Measurements from ENCODE around the gene RBM23.

RBM23 gene

DNA sequence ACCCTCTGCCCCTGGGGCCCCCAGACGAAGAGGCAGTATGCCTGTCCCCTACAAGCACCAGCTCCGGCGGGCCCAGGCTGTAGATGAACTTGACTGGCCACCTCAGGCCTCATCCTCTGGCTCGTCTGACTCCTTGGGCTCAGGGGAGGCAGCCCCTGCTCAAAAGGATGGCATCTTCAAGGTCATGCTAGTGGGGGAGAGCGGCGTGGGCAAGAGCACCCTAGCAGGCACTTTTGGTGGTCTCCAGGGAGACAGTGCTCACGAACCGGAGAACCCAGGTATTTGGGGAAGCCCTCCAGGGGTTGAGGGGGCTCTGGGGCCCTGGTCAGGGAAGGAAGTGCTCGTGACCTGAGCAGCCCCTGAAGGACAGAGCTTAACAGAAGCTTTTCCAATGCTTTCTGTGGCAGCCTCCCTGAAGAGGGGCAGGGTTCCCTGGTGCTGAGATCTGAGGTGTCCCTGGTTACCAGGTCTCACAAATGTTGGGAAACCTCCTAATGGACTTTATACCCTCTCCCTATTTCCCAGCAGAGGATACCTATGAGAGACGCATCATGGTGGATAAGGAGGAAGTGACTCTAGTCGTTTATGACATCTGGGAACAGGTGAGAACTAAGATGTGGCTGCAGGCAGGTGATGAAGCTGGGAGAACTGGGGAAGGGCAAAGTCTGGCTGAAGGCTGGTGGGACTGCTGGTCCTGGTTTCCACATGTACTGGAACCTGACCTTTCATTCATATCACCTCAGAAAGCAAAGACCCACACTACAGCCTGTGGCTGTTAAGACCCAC is 34.0 kb downstream of the RBM23 start:
- no peak for DNase-seq

- no peak for DNase-seq
Observed at GRCh38 chr14:22884076-22884737, 34.7 kb downstream of the RBM23 start.

DNA sequence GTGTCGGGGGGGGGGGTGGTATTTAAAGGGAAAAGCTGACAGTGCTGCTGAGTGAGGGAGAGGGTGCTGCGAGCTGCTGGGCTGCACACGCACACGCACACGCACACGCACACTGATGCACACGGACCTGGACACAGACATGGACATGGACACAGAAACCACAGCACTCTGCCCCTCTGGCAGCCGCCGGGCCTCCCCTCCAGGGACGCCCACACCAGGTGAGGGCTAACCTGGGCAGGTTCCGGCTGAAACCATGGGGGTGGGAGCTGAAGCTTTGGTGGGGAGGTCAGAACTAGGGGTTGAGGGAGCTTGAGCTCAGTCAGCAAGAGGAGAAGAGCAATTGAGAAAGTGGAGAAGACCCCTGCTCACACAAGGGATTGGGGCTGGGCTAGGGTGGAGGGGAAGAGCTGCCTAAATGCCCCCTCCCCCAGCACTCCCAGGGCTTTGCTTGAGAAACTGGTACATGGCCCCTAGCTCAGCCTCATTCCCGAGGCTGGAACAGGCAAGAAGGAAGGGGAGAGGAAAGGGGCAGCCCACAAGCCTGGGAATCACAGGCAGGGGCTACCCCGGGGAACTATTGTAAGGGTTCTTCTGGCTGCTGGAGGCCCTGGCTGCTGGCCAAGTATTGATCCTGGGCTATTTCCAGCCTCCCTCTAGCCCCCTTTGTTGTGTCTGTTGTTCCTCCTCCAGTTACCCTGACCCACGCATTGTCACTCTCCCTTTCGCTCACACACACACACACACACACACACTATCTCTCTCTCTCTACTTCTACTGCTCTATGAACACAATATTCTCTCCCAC is 35.6 kb downstream of the RBM23 start, which contains the start of gene REM2:
TSS of gene REM2 (plus strand) at position 50 of the 804 bp plus-strand sequence. CDS start at position 116, 66 bp downstream.
- DNase-seq: no peak

GRCh38 chr14:22882529-22883172 is 36.3 kb downstream of the RBM23 start:
- DNase-seq: no peak

GRCh38 chr14:22882064-22882463 is 36.9 kb downstream of the RBM23 start:
- DNase-seq: no peak

DNA sequence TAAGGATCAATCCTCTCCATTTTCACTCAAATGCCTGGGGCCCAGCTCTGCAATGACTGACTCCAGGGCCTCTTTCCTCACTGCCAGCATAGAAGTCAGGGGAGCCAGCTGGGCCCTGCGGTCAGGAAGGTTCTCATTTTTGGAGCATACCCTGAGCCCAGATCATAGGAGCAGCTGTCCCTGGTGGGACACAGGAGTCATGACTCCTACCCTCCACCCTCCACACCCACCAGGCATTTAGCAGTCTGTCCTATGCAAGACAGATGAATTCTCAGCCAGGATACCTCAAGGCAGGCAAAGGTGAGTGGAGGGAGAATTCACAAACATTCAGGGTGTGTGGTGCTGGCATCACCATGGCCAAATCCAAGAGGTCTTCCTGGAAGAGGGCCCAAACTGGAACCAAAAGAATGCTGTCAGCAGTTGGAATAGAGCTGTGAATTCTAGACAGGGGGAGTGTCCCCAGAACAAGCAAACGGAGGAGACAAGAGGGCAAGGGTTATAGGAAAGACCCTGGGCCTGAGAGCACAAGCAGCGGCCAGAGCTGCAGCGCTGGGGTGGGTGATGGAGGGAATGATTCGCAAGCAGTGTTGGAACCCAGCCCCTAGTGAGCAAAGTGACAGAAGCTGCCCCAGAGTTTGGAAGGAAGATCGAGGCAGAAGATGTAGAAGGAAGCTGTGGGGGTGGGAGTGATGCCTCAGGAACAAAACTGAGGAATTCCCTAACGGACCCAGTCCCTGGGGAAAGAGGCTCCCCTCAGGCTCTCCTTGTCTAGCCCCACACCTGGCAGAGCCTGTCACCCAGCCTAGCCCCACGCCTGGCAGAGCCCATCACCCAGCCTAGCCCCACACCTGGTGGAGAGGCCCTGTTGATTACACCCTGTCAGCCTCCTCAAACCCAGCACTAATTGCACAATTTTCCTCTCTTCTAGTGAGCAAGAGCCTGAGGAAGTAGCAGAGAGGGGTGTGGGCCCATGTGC is 40.4 kb downstream of the RBM23 start:
- no peak for DNase-seq

GRCh38 chr14:22877000-22877501 is 41.9 kb downstream of the RBM23 start:
- no peak for DNase-seq

DNA sequence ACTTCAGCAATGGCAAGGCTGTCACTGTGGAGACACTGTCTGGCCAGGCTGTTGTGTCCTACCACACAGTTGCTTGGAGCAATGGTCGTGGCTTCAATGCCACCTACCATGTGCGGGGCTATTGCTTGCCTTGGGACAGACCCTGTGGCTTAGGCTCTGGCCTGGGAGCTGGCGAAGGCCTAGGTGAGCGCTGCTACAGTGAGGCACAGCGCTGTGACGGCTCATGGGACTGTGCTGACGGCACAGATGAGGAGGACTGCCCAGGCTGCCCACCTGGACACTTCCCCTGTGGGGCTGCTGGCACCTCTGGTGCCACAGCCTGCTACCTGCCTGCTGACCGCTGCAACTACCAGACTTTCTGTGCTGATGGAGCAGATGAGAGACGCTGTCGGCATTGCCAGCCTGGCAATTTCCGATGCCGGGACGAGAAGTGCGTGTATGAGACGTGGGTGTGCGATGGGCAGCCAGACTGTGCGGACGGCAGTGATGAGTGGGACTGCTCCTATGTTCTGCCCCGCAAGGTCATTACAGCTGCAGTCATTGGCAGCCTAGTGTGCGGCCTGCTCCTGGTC is 43.1 kb downstream of the RBM23 start:
- no peak for DNase-seq

GRCh38 chr14:22875003-22875747 is 43.8 kb downstream of the RBM23 start:
- DNase-seq: no peak

DNA sequence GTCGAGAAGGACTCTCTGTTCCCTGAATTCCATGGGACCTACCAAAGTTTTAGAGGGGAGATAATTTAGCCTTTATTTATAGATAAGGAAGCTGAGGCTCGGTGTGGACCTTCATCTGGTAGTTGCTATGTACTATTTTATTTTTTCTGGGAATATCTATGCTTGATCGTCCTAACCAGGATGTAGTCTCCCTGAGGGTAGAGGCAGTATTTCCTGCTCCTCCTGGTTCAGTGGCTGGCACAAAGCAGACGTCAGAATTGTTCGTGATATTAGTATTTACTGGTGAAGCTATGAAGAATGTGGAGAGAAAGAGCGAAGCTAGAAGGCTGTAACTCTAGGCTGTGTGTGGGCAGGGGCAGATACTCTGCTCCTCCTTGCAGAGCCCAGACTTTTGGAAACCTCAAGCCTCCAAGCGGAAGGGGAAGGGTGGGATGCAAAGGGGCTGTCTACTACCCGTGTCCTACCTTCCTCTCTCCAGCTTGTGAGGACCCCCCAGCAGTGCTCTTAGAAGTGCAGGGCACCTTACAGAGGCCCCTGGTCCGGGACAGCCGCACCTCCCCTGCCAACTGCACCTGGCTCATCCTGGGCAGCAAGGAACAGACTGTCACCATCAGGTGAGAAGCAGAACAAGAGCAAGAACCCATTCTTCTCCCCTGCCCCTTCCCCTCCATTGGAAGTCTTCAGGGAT is 46.0 kb downstream of the RBM23 start:
- no peak for DNase-seq

DNA sequence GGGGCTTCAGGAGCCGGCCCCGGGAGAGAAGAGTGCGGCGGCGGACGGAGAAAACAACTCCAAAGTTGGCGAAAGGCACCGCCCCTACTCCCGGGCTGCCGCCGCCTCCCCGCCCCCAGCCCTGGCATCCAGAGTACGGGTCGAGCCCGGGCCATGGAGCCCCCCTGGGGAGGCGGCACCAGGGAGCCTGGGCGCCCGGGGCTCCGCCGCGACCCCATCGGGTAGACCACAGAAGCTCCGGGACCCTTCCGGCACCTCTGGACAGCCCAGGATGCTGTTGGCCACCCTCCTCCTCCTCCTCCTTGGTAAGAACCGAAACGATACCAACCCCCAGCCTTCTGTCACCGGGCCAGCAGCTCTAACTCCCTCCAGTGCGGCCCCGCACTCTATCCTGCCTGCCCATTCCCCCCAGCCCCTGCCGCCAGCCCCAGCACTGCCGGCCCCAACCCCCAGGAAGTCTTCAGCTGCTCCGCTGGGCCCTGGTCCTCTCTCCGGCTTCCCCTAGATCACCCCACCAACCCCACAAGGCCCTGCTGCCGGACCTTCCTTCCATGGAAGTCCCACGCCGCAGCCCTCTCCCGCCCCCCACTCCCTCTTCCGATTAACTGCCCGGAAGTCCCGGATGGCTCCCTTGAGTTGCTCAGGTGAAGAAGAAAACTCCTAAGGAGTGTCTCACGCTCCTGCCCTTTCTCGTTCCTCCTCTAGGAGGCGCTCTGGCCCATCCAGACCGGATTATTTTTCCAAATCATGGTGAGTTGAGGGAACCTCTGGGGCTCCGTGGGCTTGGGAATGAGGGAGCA is 46.7 kb downstream of the RBM23 start:
- DNase-seq: peak; percentile 34 to 48 (median 39)

DNA sequence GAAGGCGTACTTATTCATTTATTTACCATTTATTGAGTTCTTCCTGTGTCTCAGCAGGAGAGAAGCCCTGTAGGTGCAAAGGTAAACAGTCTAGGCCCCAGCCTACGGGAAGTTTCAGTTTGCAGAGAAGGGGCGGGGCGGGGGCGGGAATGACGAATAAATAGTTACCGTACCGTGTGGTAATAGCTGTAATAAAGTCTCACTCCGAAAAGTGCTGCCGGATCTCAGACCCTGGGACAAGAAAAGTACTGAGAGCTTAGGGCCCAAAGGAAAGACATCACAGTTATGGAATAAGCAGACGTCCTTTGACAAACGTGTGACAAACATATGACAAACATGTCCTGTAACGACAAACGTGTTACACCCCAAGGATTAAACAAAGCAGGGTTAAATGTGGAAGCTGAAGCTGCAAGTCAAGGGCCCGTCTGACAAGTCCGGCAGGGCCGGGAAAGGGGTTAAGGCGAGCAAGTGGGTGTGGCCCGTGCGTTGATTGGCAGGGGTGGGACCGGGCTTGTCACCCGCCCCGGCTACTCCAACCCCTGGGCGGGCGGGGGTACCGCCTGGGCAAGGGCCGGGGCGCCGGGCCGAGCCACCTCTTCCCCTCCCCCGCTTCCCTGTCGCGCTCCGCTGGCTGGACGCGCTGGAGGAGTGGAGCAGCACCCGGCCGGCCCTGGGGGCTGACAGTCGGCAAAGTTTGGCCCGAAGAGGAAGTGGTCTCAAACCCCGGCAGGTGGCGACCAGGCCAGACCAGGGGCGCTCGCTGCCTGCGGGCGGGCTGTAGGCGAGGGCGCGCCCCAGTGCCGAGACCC is 47.5 kb downstream of the RBM23 start, which contains the start of gene LRP10:
TSS of gene LRP10 (plus strand) at position 517 of the 809 bp plus-strand sequence. CDS start 564 bp downstream, outside the sequence.
- peak; percentile 56 to 64 (median 57) for DNase-seq

DNA sequence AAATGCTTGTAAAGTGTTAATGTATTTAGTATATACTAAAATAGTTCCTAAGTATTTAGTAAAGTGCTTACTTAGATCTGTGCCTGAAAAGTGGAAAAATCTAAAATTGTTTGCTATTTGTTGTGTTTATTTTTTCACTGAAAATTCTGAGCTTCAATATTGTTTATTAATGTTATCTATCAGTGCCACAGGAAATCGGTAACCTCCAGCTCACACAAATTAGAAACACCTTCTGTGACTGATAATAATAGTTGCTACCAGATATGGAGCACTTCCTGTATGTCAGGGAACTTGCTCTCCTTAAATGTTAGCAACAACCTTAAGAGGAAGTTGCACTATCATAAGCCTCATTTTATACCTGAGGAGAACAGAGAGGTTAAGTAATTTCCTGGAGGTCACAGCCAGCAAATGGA is 48.1 kb downstream of the RBM23 start:
- DNase-seq: no peak

DNA sequence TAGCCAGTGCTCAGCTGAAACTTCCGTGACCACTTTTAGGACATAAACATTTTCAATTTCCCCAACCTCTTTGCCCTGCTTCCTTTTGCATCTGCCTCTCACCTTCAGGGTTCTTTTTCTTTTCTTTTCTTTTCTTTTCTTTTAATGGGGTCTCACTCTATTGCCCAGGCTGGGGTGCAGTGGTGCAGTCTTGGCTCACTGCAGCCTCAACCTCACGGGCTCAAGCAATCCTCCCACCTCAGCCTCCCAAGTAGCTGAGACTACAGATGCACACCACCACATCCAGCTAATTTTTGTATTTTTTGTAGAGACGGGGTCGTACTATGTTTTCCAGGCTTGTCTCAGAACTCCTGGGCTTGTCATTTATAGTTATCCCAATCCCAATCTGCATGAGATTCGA is 52.1 kb downstream of the RBM23 start:
- no peak for DNase-seq

- DNase-seq: no peak
Observed at GRCh38 chr14:22865424-22866405, 53.2 kb downstream of the RBM23 start.

DNA sequence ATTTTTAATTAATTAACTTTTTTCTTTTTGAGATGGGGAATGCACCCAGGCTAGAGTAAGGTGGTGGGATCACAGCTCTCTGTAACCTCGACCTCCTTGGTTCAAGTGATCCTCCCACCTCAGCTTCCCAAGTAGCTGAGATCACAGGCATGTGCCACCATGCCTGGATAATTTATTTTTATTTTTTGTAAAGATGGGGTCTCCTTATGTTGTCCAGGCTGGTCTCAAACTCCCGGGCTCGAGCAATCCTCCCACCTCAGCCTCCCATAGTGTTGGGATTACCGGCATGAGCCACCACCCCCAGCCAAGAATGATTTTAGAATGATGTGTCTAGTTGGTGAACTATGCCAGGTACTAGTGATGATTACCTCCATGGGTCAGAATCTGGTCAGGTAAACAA is 54.0 kb downstream of the RBM23 start:
- no peak for DNase-seq

DNA sequence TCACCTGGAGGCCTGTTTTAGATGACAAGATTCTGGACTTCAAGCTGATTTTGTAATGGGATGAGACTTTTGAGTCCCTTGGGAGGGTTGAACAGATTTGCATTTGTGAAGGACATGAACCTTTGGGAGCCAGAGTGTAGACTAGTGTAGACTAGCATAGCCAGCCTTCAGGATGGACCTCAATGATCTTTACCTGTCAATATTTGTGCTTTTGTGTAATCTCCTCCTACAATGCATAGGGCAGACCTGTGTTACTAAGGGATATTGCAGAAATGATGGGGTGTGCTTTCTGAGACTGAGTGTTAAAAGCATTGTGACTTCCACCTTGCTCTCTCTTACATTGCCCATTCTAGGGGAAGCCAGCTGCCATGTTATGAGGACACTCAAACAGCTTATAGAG is 57.3 kb downstream of the RBM23 start:
- no peak for DNase-seq
